DMS79 treated with DMSO at 0.1 percent for 48 hours (cell line): ENCODE data around the gene KCNA5.

Experiments used
- DNase-seq: peaks from one replicate; lab custom pipeline; 2025; lab: John Stamatoyannopoulos, UW

The KCNA5 gene

GRCh38 chr12:5064913-5065490, 21.3 kb downstream of the KCNA5 start:
- DNase-seq = no peak

DNA sequence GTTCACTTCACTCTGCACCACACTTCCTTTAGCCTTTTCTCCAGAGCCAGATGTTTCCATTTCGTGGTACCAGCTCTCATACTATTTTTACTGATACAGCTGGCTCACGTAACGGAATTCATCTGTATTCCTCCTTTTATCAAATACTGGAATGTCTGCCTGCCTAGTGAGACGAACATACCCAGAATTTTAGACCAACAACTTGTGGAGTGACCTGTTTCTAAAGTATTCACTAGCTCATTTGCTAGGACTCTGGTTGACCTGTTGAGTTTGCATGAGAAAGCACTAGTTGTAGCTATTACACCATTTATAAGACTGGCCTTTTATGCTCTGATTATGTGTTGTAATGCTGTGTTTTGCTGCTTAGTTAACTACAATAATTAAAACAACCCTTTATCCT, 22.6 kb downstream of the KCNA5 start:
- DNase-seq = no peak

GRCh38 chr12:5068126-5068525, 24.4 kb downstream of the KCNA5 start:
- no peak for DNase-seq

DNA sequence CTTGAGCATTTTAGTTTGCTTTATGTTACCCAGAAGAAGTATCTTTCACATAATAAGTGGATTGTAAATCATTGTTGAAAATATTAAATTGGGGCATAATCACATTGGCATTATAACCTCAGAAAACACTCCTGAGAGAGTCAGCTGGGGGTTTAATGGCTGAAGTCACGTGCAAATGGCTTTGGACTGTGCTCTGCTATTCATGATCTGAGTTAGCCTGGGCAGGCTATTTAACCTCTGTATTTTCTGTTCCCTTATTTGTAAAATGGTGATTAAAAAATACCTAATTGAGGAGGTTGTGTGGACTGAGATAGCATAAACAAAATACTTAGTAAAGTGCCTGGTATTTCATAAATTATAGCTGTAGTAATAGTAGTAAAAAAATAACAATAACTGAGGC, 24.9 kb downstream of the KCNA5 start:
- no peak for DNase-seq

- no peak for DNase-seq
Observed at GRCh38 chr12:5070090-5070489, 26.4 kb downstream of the KCNA5 start.

DNA sequence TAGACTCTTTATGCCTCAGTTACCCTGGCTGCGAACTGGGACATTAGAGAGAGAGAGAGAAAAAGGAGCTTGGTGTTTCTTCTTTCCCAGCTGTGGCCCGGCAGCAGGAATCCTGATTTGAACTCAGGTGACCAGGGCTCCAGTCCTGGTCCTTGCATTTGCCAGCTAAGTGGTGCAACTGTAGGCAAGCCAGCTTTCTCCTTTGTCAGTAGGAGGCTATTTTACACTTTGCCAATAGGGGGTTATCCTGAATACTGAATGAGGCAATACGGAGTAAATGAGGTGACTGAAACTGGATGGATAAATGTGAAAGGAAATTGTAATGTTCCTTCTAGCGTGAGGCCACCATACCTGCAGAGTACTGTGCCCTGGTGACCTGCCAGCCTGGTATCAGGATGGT, 27.8 kb downstream of the KCNA5 start:
- no peak for DNase-seq

GRCh38 chr12:5072311-5072710, 28.6 kb downstream of the KCNA5 start:
- peak; percentile 41 for DNase-seq

- no peak for DNase-seq
Observed at GRCh38 chr12:5073054-5073453, 29.4 kb downstream of the KCNA5 start.

- DNase-seq = no peak
Observed at GRCh38 chr12:5073853-5074252, 30.2 kb downstream of the KCNA5 start.

DNA sequence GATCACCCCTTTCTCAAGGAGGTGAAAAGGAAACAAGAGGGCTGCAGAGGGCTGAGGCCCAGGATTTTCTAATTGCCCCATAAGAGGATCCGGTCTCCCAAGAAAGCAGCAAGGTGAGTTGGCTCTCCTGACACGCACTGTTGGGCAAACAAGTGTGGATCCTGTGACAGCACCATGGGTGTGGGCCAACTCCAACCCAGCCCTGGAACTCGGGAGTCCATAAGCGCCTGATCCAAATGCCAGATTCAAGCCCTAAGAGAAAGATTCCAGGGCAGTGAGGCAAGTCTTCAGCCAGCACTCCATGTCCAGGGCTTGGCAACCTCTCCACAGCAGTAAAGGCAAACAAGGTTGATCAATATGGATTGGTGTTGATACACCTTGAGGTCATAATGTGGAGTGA, 33.1 kb downstream of the KCNA5 start:
- DNase-seq = peak; percentile 77

GRCh38 chr12:5078423-5078822, 34.7 kb downstream of the KCNA5 start:
- DNase-seq = peak; percentile 79

GRCh38 chr12:5081016-5081415, 37.3 kb downstream of the KCNA5 start:
- no peak for DNase-seq

DNA sequence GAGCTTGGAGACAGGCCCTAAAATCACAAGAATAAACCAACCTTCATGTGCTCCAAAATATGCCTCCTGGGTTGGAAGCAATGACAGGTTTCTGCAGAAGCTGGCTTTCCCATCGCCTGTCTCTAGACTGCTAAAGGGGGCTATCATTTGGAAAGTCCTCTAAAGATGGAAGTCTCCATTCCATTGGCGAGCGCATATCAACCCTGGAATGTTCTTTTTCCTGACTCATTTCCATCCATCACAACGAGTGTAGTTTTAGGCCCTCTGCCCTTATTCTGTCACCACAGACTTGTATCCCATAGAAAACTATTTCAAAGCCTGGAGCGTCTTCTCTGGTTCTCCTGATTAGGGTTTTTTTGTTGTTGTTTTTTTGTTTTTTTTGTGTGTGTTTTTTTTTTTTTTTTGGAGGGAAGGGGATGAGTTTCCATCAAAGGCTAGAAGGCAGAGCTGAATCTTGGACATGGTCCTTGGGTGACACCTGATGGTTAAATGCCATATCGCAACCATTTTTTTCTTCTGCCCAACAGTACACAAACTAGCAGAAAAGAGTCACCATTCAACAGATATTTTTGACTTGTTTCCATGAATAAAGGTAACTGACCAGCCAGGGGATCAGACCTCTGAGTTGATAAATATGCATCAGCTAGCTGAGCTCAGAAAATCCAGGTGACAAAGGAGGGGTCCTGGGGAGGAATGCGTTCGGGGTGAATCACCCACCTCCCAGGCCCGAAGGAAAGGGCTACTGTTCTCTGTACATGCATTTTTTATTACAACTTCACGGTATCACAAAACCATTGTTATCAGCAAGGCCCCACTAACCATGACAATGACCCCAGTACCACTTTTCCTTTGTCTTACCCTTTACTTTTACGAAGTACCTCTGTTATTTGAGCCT, 40.5 kb downstream of the KCNA5 start:
- peak; percentile 32 for DNase-seq

GRCh38 chr12:5085896-5086295, 42.2 kb downstream of the KCNA5 start:
- no peak for DNase-seq

- no peak for DNase-seq
Observed at GRCh38 chr12:5087831-5088554, 44.3 kb downstream of the KCNA5 start.

DNA sequence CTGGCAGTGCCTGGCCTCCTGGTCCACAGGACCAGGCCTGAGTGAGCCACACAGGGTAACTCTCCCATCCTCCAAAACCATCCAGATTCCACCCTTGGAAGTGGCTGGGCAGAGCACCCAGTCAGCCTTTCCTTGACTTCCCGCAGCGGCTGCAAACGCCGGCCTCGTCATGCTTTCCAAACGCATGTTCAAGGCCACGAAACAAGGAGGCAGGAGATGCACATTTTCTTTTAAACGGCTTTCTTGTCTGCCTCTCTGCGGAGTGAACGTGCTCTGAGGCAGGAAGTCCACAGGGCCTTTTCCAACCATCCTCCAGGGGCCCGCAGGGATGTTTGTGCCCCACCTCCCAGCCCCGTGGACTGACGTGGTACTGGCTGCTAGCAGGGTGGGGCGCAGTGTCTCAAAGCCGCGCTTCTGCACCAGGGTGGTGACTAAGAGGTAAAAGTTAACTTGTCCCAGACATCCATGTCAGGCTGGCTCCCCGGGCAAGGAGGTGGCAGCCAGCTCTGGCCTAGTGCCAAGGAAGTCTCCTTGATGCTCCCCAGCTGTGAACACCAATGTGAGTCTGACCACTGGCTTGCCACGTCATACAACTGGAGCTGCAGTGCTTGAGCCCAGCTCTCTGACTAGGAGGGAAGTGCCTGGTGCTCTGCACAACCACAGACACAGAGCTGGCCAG, 45.0 kb downstream of the KCNA5 start:
- DNase-seq = no peak

GRCh38 chr12:5094551-5094950, 50.9 kb downstream of the KCNA5 start:
- no peak for DNase-seq

DNA sequence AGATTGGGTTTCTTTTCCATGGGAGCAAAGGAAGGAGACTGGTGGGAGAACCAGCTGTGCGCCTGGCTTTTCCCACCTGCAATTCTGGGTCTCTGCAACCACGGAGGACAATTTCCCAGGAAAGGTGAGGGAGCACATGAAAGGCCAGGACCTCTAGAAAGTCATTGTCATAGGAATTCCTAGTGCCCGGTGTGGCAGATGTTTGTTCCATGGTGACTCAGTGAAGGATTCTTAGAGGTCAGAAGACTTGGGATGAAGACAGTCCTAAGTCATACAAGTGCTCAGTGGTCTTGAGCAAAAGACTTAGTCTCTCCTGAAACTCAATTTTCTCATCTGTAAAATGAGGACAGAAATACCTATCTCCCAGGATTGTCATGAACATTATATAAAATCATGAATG, 51.3 kb downstream of the KCNA5 start:
- DNase-seq = no peak
